Astrocyte of the cerebellum (primary cell): ENCODE measurements around the gene PKD1L1.

Experiments
- DNase-seq: peaks from one replicate; pipeline ENCODE4 v3.0.0-alpha.2; 2011; ENCODE audit warnings: low read depth
- H3K4me3 ChIP-seq: 2 replicates; pipeline ENCODE4 v1.5.1; 2011; ENCODE audit warnings: mild to moderate bottlenecking, low read depth, low read length, moderate library complexity
- CTCF ChIP-seq: IDR thresholded peaks from 2 replicates; pipeline ENCODE4 v1.5.1; 2012; ENCODE audit warnings: low read length, low read depth, moderate library complexity, mild to moderate bottlenecking; ENCODE audit errors: missing control alignments
- in situ Hi-C: cut with HindIII; loops from 2 replicates; pipeline ENCODE4 v1.10.0; 2017; ENCODE audit warnings: low sequenced_read_pairs

Gene PKD1L1

GRCh38 chr7:47830015-47830414, 118.3 kb downstream of the PKD1L1 start:
- no peak for DNase-seq
- no peak for TF ChIP-seq CTCF
- H3K4me3 ChIP-seq: no peak overlapping the region
- in situ Hi-C loops: no loop called here

GRCh38 chr7:47827871-47828270, 120.4 kb downstream of the PKD1L1 start:
- in situ Hi-C loops: no loop called here
- no peak for TF ChIP-seq CTCF
- no peak for DNase-seq
- no peak overlapping the region for H3K4me3 ChIP-seq

- no peak for TF ChIP-seq CTCF
- no peak overlapping the region for H3K4me3 ChIP-seq
- in situ Hi-C loops: no loop called here
- no peak for DNase-seq
Observed at GRCh38 chr7:47827351-47827756, 120.9 kb downstream of the PKD1L1 start.

GRCh38 chr7:47826754-47827153, 121.5 kb downstream of the PKD1L1 start:
- no peak for DNase-seq
- in situ Hi-C loops: no loop called here
- TF ChIP-seq CTCF: no peak
- H3K4me3 ChIP-seq: no peak overlapping the region

- no peak overlapping the region for H3K4me3 ChIP-seq
- no peak for DNase-seq
- in situ Hi-C loops: no loop called here
- TF ChIP-seq CTCF: no peak
Observed at GRCh38 chr7:47819607-47819920, 128.7 kb downstream of the PKD1L1 start.

- TF ChIP-seq CTCF: peak; percentile 93
Observed at GRCh38 chr7:47818796-47819606, 129.3 kb downstream of the PKD1L1 start.

More at GRCh38 chr7:47818796-47819606, 129.3 kb downstream of the PKD1L1 start:
- H3K4me3 ChIP-seq: no peak overlapping the region
- DNase-seq: peak; percentile 80
- in situ Hi-C loops: no loop called here
